DMS 273 treated with DMSO at 0.1 percent for 48 hours (cell line): Measurements from ENCODE around the gene PI4KA.
"Not testable (repeated sequence)": the region's sequence is repeated elsewhere in the genome, so short reads cannot be mapped to it uniquely, and the experiment has no call there.

ENCODE experiments used
- DNase-seq: peaks from one replicate; lab custom pipeline; 2025; lab: John Stamatoyannopoulos, UW

Gene PI4KA

DNA sequence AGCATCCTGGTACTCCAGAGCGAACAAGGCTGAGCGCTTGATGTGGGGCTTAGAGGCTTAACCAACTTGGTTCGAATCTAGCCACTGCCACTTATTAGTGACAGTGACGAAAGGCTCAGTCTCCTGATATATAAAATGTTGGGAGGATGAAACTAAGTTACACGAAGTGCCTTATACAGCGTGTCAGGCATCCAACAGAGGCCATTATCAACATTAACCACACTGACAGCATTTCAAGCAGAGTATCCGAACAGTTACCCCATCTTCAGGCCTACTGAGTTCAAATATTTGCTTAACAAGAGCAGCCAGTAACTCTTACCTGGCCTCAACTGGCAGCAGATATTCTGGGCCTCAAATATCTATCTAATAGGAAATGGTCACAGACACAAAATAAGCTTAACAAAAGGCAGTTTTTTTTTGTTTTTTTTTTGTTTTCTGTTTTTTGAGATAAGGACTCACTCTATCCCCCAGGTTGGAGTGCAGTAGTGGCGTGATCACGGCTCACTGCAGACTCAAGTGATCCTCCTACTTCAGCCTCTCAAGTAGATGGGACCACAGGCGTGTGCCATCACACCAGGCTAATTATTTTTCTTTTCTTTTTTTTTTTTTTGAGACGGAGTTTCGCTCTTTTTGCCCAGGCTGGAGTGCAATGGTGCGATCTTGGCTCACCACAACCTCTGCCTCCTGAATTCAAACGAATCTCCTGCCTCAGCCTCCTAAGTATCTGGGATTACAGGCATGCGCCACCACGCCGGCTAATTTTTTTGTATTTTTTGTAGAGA lies 81.8 kb downstream of the PI4KA start:
- DNase-seq: no peak

- no peak for DNase-seq
Measured at GRCh38 chr22:20775342-20775895, 83.2 kb downstream of the PI4KA start.

DNA sequence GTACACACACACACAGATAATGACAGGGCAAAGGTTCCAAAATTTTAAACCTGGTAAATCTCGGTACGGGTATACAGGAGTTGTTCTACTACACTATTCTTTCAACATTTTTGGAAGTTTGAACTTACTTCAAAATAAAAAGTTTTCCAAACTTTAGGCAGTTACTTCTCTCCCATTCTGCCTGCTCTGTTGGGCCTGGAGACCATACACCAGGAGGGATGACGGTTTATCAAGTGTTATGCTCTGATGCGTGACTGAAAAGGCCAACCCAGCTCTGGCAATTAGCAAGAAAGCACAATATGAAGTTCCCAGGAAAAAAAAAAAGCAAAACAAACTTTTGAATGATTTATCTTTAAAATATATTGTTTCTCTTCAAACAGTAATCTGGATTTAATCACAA lies 83.7 kb downstream of the PI4KA start:
- no peak for DNase-seq

GRCh38 chr22:20773793-20774212 lies 84.8 kb downstream of the PI4KA start, which contains the start of gene SERPIND1:
SERPIND1 (plus strand) TSS chr22:20774113; CDS start chr22:20779313, 5,200 bp downstream.
- no peak for DNase-seq

GRCh38 chr22:20771918-20772625 lies 86.5 kb downstream of the PI4KA start:
- no peak for DNase-seq

GRCh38 chr22:20769496-20769826 lies 89.2 kb downstream of the PI4KA start:
- DNase-seq: not testable (repeated sequence)

- DNase-seq: no peak
Measured at GRCh38 chr22:20766530-20766929, 92.1 kb downstream of the PI4KA start.

DNA sequence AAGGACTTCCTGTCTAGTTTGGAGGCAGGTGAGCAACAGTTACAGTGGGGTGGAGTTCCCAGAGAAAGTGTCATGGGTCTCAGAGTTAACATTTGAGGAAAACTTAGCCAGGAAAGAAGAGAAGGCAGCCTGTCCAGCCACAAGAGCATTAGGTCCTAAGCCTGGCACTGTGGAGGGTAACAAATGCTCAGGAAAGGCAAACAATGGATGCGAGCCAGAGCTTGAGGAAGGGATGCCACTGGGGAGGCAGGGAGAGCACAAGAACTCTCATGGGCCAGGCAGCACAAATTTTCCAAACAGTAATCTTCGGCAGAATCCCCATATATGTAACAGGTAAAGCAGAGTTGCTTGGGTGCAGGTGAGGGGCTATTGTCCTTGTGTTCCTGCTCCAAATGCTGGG lies 92.7 kb downstream of the PI4KA start:
- DNase-seq: no peak

DNA sequence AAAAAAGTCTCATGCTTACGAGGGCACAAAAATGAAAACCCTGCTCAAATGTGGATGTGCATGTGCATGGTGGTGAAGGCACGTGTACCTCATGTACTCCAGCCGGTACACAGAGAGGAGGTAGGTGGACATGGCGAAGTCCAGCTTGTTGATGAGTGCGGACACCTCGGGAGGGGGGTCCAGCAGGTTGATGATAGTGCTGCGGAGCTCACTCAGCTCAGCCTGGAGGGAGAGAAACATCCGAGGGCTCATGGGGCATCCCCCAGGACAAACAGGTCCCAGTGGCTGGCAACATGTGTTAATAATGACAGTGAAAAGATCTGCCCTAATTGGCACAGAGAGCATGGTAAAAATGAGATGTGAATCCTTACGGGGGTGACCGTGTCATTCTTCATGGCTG lies 93.9 kb downstream of the PI4KA start:
- no peak for DNase-seq

DNA sequence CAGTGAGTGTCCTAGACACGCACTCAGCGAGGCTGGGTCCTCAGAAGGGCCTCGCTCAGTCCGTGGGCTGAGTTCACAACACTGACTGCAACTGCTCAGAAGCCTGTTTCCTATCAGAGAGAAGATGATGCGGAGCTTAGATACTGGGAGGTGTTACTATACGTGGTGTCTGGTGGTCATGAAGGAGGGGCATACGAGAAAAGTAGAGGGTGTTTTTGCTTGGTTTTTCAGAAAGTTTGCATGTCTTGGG lies 94.2 kb downstream of the PI4KA start:
- DNase-seq: no peak

- DNase-seq: no peak
Measured at GRCh38 chr22:20763630-20764470, 94.8 kb downstream of the PI4KA start.

DNA sequence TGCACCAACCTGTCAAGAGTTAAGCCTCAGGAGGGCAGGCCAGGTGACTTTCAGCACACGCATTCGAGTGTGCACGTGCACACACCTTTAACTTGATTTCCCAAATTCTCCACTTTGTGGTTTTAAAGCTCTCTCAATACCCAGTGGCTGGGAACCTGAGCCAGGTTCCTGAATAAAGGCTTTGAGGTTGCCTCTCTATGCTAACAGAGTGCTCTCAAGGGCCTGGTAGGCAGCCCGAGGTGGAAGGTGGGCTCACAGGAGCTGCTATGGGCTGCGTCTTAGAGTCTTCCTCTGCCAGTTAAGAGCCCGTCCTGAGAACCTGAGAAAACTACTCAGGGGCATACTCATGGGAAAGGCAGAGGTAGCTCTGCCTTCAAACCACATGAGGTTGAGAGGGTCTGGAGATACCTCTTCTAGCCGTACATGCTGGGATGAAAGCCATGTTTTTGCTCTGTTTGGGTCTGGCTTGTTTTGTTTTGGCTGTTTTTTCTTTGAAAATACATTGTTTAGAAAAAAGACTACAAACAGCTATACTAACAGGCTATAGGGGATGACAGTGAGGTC lies 96.3 kb downstream of the PI4KA start:
- DNase-seq: no peak

DNA sequence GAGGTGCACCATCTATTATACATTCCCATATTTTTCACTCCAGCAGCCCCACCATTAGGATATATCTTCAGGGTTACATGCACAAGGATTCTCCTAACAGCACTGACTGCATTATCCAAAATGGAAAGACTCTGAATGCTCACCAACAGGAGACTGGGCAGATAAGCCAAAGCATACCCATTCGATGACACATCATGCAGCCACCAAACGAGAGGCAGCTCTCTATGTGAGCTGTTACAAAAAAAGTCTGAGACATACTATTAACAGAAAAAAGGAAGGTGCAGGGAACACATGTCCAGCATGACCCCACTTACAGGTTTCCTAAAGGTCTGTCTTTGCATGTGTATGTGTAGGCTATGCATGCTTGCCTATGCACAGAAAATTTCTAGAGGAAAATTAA lies 97.1 kb downstream of the PI4KA start:
- DNase-seq: no peak

DNA sequence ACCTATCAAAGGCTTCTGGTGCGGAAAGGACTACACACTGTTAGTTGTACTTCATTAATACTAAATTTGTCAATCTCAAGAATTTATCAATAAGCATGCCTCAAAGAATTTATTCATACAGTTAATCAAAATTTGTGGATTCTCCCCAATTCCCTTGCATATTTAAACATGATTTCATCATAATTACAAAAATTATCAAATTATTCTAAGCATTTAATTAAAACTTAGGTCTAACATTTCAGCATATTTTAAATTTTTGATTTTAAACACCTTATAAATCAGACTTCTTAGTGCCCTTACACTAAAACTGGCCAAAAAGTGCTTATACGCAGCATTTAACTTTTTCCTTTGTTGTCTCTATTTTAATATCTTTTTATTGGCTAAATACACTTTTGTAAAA lies 98.5 kb downstream of the PI4KA start:
- no peak for DNase-seq

DNA sequence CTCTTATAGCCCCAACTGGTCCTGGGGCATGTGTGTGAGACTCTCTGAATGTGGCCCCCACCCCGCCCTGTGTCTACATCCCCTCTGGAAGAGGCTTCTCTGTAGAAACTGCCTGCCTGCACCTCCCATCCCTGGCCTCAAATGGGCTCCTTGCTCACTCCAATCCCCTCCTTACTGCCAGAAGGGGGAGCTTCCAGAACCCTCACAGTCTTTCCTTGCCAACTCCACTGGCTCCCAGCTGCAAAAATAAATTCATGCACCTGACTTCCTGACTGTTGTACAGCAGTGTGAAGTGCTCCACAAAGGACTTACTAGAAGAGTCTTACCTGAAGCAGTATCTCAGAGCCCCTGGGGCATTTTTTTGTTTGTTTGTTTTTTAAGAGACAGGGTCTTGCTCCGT lies 99.9 kb downstream of the PI4KA start:
- DNase-seq: no peak

- DNase-seq: no peak
Measured at GRCh38 chr22:20756846-20757245, 101.8 kb downstream of the PI4KA start.

- no peak for DNase-seq
Measured at GRCh38 chr22:20752873-20753272, 105.7 kb downstream of the PI4KA start.

DNA sequence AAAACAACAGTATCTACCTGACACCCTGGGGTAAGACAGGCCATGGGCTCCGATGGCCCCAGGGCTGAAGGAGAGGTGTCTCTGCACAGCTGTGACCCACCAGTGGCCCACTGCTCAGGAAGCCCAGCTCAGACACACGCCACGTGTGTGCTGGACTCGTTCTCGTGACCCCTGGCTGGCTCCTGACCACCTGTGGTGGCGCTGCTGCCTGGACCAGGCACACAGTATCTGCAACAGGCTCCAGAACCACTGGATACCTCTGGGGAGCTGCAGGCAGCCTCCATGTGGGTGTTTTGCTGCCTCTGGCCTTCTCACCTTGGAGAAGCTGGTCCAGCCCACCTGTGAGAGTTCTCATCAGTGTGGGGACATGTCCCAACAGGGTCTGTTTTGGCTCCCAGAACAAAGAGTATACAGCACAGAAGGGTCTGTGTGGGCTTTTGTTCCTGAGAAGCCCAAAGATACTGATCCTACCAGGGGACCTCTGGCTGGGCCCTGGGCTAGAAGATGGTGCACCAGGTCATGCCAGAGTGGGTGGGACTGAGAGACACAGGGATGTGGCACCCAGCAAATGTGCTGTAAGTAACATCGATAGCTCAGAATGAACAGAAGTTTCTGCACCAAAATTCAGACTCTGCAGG lies 106.4 kb downstream of the PI4KA start:
- no peak for DNase-seq

GRCh38 chr22:20751185-20751851 lies 107.3 kb downstream of the PI4KA start:
- DNase-seq: no peak

GRCh38 chr22:20750461-20751184 lies 108.0 kb downstream of the PI4KA start:
- DNase-seq: peak; percentile 4

DNA sequence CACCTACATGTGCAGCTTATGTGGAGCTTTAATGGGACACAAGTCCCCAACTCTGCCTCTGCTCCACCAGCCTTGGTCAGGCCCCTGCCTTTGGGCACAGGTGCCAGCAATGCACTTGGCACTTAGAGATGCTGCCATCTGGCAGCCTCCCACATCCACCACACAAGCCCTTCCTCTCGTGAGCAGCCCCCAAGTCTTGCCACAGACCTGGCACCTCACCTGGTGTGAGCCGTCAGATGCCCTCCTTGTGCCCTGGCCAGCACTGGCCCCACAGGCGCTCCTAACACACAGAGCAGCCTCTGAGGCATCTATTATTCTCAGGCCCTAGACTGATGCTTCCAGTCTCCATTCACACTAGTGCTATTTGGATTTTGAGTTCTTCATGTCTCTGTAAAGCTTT lies 109.2 kb downstream of the PI4KA start:
- DNase-seq: no peak
